ENCODE results near the gene EVA1B. TPM values are rescaled to one million over a fixed set of nuclear protein-coding genes. Genes with fewer than 3 reads are reported as not detected.

Gene EVA1B
- total and polyA plus RNA-seq, 2 of the 13 experiments (the other 11 are each of a cell fraction or from before 2014, with no cell fraction given): 3.9 to 6.6 TPM

DNA sequence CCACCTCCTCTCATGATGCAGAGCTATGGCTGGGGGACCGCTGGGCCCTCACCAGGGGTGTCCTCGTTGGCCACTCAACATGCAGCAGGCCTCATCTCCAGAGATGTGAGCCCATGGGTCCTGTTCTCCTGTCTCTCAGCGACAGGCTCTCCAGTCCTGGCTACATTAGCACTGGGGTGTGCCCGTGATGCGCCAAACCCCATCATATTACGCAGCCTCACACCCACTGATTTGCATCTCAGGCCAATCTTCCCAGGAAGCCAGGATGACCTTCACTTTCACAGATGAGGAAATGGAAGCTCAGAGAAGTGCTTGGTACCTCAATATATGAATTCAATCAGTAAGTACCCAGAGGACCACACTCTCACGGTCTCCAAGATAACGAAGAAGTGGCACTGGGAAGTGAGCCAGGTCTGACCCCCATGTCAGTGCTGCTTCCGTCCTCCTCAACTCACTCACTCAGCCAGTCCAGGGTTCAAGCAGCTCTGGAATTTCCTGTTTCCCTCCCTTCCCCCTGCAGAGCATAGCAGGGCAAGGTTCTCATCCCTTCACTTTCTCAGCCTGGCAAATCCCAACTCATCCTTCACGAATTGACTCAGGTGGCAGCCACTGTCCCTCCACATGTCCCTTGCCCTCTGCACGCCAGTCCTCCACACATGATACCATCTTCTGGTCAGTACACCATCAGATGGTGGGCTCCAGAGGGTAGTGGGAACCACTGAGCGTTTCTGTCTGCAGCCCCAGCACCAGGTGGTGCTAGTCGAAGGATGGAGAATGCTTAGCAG, 28.9 kb upstream of the EVA1B start:
- FAIRE-seq: peak; percentile 64
- peak; percentile 53 for DNase-seq (ENCODE audit: low spot score)
- intact Hi-C loops (cut with micrococcal nuclease; ENCODE audit: unreplicated experiment) (no loop called here), in situ Hi-C loops (cut with HindIII; ENCODE audit: extremely low pct_ligation_motif_present, low pct_unique_long_range_greater_than_20kb) (no loop called here)
- peak overlapping the region; percentile 53 for H3K4me2 ChIP-seq (ENCODE audit: low read depth, low read length)
- peak; percentile 65 for ATAC-seq
- no peak overlapping the region for H2AFZ ChIP-seq (ENCODE audit: low read length)
- ChIA-PET POLR2A (no interaction called here), CTCF (ENCODE audit: low intra/inter-chr PET ratio, low total read pairs) (no interaction called here)
- H3K27me3 ChIP-seq (ENCODE audit: control insufficient read depth in 1 of 2, insufficient read depth in 2 of 2, low read length in 2 of 2): no peaks in the 10 kb centered on the region
- WGBS (ENCODE audit: low lambda C conversion rate): 66% methylated on average over 7 of the region's 13 CpGs
- no peaks in the 10 kb centered on the region for H4K20me1 ChIP-seq (ENCODE audit: insufficient read depth, low read length)
- peaks cover 31 to 64% of the 10 kb centered on the region in 2 experiments for H3K36me3 ChIP-seq (replicated peaks in 1 of 2; ENCODE audit: control insufficient read depth in 1 of 2, insufficient read depth in 2 of 2, low read length in 2 of 2)
- no TSS peak for BruUV-seq (replicated peaks)
- H3K9me3 ChIP-seq (ENCODE audit: low read length): no peaks in the 10 kb centered on the region
- H3K27ac ChIP-seq (ENCODE audit: extremely low read length, insufficient read depth, low read length): peak overlapping the region; percentile 50
- 0 out of 2 replicates have a peak overlapping the region, but pooled peaks have one; percentile 12 for H3K9ac ChIP-seq (ENCODE audit: insufficient read depth, low read depth, low read length)
- H3K4me1 ChIP-seq (ENCODE audit: insufficient read depth, low read length): peaks cover 50% of the 10 kb centered on the region
- H3K79me2 ChIP-seq (ENCODE audit: insufficient read depth, low read length): no peaks in the 10 kb centered on the region
- H3K4me3 ChIP-seq (replicated peaks in 1 of 3; ENCODE audit: insufficient read depth in 1 of 3, low read depth in 2 of 3, low read length in 3 of 3): peak overlapping the region in 1 of 3 experiments; percentile 19; a peak in 1 of 6 replicates
- TF ChIP-seq ZKSCAN5 (CRISPR knock-in tag; IDR thresholded peaks at IDR 0.05) (no peak), HNF4G (IDR thresholded peaks at IDR 0.05; ENCODE audit: borderline replicate concordance, low read depth, low read length) (no peak), HNF4G (CRISPR knock-in tag; IDR thresholded peaks at IDR 0.05; ENCODE audit: borderline replicate concordance, low read depth) (peak; percentile 31; the same call in 1 of the 2 replicates), PPARG (CRISPR knock-in tag; conservative IDR thresholded peaks at IDR 0.05) (0 out of 2 replicates have a peak, but pooled peaks have one; percentile 31), RCOR2 (CRISPR knock-in tag; IDR thresholded peaks at IDR 0.05) (peak; percentile 22; the same call in 1 of the 2 replicates), REPIN1 (CRISPR knock-in tag; IDR thresholded peaks at IDR 0.05; ENCODE audit: borderline replicate concordance, low read depth) (no peak), ZBTB38 (CRISPR knock-in tag; IDR thresholded peaks at IDR 0.05) (peak; percentile 68), RXRB (CRISPR knock-in tag; IDR thresholded peaks at IDR 0.05; ENCODE audit: borderline replicate concordance) (peak; percentile 33; the same call in 1 of the 2 replicates)
- TF ChIP-seq, protein P1, sequence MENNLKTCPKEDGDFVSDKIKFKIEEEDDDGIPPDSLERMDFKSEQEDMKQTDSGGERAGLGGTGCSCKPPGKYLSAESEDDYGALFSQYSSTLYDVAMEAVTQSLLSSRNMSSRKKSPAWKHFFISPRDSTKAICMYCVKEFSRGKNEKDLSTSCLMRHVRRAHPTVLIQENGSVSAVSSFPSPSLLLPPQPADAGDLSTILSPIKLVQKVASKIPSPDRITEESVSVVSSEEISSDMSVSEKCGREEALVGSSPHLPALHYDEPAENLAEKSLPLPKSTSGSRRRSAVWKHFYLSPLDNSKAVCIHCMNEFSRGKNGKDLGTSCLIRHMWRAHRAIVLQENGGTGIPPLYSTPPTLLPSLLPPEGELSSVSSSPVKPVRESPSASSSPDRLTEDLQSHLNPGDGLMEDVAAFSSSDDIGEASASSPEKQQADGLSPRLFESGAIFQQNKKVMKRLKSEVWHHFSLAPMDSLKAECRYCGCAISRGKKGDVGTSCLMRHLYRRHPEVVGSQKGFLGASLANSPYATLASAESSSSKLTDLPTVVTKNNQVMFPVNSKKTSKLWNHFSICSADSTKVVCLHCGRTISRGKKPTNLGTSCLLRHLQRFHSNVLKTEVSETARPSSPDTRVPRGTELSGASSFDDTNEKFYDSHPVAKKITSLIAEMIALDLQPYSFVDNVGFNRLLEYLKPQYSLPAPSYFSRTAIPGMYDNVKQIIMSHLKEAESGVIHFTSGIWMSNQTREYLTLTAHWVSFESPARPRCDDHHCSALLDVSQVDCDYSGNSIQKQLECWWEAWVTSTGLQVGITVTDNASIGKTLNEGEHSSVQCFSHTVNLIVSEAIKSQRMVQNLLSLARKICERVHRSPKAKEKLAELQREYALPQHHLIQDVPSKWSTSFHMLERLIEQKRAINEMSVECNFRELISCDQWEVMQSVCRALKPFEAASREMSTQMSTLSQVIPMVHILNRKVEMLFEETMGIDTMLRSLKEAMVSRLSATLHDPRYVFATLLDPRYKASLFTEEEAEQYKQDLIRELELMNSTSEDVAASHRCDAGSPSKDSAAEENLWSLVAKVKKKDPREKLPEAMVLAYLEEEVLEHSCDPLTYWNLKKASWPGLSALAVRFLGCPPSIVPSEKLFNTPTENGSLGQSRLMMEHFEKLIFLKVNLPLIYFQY (CRISPR knock-in tag; IDR thresholded peaks at IDR 0.05; ENCODE audit: borderline replicate concordance): no peak
- TF ChIP-seq, protein P2, sequence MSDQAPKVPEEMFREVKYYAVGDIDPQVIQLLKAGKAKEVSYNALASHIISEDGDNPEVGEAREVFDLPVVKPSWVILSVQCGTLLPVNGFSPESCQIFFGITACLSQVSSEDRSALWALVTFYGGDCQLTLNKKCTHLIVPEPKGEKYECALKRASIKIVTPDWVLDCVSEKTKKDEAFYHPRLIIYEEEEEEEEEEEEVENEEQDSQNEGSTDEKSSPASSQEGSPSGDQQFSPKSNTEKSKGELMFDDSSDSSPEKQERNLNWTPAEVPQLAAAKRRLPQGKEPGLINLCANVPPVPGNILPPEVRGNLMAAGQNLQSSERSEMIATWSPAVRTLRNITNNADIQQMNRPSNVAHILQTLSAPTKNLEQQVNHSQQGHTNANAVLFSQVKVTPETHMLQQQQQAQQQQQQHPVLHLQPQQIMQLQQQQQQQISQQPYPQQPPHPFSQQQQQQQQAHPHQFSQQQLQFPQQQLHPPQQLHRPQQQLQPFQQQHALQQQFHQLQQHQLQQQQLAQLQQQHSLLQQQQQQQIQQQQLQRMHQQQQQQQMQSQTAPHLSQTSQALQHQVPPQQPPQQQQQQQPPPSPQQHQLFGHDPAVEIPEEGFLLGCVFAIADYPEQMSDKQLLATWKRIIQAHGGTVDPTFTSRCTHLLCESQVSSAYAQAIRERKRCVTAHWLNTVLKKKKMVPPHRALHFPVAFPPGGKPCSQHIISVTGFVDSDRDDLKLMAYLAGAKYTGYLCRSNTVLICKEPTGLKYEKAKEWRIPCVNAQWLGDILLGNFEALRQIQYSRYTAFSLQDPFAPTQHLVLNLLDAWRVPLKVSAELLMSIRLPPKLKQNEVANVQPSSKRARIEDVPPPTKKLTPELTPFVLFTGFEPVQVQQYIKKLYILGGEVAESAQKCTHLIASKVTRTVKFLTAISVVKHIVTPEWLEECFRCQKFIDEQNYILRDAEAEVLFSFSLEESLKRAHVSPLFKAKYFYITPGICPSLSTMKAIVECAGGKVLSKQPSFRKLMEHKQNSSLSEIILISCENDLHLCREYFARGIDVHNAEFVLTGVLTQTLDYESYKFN (CRISPR knock-in tag; conservative IDR thresholded peaks at IDR 0.05): peak; percentile 93
- TF ChIP-seq, protein P3, sequence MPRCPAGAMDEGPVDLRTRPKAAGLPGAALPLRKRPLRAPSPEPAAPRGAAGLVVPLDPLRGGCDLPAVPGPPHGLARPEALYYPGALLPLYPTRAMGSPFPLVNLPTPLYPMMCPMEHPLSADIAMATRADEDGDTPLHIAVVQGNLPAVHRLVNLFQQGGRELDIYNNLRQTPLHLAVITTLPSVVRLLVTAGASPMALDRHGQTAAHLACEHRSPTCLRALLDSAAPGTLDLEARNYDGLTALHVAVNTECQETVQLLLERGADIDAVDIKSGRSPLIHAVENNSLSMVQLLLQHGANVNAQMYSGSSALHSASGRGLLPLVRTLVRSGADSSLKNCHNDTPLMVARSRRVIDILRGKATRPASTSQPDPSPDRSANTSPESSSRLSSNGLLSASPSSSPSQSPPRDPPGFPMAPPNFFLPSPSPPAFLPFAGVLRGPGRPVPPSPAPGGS (CRISPR knock-in tag; IDR thresholded peaks at IDR 0.05): 0 out of 2 replicates have a peak, but pooled peaks have one; percentile 64
